SKM-1 (cell line): Measurements from ENCODE around the gene SGMS2.
"Not testable (repeated sequence)": the region's sequence is repeated elsewhere in the genome, so short reads cannot be mapped to it uniquely, and the experiment has no call there.

Experiments
- DNase-seq: peaks from one replicate; lab custom pipeline; 2025; ENCODE audit not compliant: unreplicated experiment; lab: John Stamatoyannopoulos, UW

Gene SGMS2

DNA sequence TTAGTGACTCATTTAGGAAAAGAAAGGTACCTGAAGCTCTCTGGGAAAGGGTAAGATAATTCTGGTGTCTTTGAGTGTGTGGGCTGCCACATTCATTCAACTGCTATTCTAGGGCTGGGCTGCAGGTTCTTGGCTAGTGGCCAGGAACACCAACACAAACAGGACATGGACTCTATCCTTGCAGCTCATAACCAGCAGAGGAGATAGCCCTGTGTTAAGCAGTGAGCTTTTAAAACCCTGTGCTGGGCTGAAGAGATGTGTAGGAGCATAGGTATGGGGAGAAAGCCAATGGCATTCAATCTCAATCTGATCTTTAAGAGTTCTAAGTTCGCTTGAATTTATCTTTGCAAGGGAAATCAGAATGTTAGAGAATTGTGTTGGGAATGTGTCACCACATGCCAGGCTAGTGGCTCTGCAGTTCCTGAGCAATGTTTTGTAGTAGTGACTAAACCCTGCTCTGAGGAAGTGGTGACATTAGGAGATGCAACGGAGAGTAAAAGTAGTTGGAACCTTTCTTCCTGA is 39.2 kb downstream of the SGMS2 start:
- no peak for DNase-seq

- no peak for DNase-seq
These were observed 42.0 kb downstream of the SGMS2 start for GRCh38 chr4:107866726-107867125.

GRCh38 chr4:107870236-107870635 is 45.5 kb downstream of the SGMS2 start:
- DNase-seq, result no peak

DNA sequence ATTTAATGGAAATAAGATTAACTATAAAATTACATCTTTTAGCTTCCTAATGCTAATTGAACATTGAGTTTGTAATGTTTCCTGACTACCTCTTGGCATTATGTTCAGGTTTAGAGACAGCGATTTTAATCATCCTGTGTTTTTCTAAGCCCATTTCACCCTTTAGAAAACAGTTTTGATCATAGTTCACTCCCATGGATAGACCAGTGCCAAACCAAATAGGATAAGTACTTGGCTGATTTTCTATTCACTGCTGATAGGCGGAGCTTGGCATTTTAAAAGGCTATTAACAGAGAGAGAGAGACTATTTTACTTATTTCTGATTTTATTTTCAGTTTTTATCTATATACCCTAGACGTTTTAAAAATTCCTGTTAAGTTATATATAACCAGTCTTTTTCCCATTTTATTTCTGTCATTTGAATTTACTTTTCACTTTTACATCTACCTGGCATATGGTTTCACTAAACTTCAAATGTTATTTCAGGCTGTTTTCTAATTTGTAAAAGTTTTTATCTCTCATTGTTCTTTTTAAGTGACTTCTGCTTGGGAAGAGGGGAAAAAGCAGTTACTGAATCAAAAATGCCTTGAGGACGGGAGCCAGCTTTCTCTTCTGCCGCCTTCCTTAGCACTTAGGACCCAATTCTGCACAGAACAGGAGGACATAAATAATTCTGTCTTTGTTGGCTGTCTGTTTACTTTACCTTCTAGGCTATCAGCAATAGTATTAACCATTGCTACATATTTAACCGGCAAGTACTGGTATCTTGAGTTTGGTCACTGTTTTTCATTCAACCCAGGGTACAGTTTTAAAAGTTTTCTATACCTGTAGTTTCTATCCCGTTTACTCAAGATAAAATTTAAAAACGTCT is 46.4 kb downstream of the SGMS2 start:
- no peak for DNase-seq

DNA sequence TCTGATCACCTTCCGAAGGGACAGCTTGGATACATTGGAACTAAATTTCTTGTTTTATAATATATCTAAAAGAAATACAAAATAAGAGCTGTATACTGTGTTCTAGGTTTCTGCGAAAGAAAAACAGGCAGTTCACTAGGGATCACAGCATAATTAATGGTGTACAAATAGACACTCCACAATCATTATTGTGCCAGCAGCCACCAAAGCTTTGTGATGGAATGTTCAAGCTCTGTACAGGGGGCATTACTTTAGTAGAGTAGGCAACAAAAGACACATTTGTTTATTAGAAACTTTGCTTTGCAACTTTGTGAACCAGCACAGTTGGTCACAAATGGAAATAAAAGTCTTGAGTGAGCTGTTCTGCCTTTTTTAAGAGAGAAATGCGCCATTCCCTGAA is 49.3 kb downstream of the SGMS2 start:
- DNase-seq, result no peak

DNA sequence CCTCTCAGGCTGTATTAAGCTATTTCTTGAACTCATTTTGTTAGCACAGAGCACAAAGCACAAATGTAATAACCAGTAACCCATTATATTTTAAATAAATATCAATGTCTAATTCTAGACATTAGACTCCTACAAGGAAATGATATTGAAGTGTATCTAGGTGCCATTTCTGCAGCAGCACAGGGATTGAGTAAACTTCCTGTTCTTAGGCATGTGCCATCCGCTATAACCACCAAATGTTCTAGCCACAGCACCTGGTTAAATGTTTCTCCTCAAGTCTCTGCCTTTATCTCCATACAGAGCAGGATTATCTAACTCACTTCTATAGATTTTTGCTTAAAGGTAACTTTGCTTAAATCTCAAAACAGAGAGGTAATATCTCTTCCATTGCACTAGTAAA is 51.4 kb downstream of the SGMS2 start:
- no peak for DNase-seq

GRCh38 chr4:107877361-107877760 is 52.6 kb downstream of the SGMS2 start:
- DNase-seq, result no peak

DNA sequence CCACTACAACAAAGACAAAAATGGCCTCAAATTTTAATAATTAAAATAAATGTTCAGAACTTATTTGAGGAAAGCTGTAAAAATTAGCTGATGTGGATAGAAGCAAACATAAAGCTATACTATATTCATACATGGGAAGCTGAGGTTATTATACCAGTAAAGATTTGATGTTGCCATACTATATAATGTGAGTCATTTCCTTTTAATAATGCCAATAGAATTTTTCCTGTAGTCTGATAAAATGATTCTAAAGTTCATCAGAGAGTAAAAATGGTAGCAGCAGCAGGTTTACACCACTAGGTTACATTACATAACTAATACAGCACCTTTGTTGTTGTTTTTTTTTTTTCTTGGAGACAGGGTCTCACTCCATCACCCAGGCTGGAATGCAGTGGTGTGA is 61.1 kb downstream of the SGMS2 start:
- DNase-seq, result no peak

DNA sequence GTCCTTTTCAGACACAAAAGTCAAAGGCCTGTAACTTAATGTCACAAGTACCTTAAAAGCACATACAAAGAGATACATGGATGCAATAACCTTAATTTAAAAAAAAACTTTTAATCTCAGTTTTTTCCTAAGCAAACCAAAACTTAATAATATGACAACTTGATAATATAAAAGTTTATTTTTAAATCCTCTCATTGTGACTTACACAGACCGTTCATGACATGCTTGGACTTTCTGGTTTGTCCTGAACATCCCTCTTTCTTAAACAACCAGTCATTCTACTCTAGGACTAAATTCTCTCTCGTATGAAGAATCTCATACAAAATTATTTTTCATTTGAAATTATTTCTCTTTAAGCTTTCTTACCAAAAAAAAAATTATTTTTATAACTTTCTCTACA is 63.5 kb downstream of the SGMS2 start:
- no peak for DNase-seq

GRCh38 chr4:107890779-107891178 is 66.0 kb downstream of the SGMS2 start:
- DNase-seq, result no peak

GRCh38 chr4:107891299-107891698 is 66.6 kb downstream of the SGMS2 start:
- DNase-seq, result no peak

GRCh38 chr4:107893171-107894137 is 68.7 kb downstream of the SGMS2 start:
- DNase-seq, result no peak

DNA sequence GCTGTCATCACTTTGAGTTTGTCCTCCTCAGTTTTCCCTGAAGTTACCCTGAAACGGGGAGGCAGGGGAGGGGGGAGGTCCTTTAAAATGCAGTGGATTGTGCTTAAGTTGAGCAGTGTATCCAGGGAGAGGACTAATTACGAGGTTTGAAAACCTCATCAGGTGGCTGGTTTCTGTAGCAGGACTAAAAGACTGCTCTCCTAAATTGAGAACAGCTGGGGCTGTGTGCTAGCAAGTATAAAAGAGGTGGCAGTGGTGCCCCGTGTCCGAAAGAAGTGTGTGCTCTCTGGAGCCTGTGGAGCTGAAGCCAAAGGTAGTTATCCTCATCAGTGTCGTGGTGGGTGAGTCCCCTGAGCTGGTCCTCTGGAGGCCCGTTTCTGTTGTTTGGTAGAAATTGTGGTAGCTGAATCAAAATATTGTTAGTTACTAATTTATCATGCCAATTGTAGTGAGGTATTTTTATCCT is 69.4 kb downstream of the SGMS2 start:
- DNase-seq, result no peak

DNA sequence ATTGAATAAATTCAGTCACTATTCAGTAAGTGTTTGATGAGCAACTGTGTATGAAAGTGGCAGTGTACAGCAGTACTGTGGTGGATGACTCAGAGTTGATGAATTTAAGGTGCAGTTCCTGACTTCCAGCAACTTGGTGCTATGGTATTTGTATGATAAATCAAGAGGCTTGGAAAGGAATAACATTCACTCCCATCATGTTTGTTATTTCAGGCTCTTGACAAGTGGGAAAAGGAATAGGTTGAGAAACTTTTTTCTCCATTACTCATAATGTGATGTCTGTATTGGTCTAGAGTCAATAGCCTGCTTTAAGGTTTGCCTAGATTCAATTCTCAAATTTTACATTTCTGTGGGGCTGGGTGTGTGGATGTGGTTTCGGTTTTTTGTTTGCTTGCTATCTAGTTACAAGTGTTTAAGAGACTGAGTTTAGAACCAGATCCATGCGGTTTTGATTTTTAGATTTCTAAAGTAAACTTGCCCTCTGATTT is 71.5 kb downstream of the SGMS2 start:
- DNase-seq, result no peak

GRCh38 chr4:107896646-107897045 is 71.9 kb downstream of the SGMS2 start:
- DNase-seq, result no peak

DNA sequence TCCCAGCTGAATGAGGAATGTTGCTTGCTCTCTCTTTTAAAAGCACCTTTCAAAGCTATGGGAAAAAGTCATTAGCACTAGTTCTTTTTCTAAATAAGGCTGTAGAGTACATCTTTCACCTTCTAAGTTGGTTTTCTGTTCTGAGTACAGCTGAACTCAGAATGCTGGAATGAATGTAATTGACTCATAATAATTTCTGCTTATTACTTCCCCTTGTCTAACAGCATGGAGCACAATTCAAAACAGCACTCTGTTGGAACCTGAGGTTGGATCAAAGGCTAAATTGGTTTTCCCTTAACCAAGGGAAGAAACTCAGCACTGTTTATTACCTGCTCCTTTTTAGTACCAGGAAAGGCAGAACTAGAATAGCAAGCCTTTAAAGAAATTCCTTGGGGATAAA is 73.1 kb downstream of the SGMS2 start:
- DNase-seq, result no peak

DNA sequence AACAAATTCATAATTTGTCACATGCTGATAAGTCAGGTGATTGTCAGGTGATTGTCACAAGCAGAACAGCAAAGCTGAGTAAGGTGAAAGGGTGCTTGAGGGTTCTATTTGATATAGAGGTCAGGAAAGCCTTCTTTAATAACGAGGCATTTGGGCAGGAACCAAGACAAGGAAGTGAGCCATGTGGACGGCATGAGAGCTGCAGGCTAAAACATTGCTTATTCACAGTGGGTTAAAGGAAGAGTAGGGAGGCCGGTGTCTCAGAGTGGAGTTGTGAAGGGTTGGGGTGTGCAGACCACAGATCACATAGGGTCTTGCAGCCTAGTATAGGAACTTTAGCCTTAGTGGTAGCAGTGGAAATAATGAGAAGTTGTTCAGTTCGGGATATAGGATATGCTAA is 75.3 kb downstream of the SGMS2 start:
- no peak for DNase-seq

DNA sequence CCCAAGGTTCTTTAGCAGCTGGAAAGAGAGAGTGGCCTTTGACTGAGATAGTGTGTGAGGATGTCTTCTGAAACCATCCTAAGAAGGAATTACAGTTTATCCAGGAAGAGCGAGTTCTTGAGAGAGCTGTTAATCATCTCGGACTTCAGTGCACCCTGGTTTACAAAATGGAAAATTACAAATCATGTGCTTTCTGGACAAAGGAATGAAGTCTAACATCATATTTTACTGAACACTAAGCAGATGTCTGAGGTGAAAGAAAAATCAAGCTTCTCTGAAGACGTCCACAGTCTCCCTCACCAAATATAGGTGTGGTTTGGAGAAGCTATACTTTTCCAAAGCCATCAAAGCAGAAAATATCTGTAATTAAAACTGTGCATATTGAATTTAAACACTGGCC is 75.8 kb downstream of the SGMS2 start:
- no peak for DNase-seq

- DNase-seq, result no peak
These were observed 76.6 kb downstream of the SGMS2 start for GRCh38 chr4:107901213-107901934.

DNA sequence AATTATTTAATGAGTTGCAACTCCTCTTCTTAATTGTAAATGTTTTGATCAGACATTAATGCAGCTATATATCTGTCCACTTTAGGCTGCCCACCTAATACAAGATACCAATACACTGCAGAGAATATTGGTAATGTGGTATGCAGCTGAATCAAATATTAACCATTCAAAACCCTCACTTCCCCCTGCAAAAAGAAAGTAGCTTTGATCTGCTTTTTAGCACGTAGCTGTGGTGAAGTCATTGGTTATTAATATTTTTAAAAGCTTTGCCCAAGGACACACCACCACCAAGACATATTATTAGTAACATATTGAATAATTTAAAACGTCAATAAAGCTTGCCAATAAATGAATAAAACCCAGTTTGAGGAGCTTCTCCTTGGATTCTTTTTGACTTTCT is 78.0 kb downstream of the SGMS2 start:
- DNase-seq, result no peak

DNA sequence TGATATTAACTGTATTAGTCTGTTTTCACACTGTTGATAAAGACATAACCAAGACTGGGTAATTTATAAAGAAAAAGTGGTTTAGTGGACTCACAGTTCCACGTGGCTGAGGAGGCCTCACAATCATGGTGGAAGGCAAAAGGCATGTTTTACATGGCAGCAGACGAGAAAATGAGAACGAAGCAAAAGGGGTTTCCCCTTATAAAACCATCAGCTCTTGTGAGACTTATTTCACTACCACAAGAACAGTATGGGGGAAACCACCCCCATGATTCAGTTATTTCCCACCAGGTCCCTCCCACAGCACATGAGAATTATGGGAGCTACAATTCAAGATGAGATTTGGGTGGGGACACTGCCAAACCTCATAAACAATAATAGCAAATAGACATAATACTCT is 80.3 kb downstream of the SGMS2 start:
- DNase-seq, result not testable (repeated sequence)
